GM21737 (cell line): ENCODE data around the gene GSPT1.
"Not testable (repeated sequence)": the region's sequence is repeated elsewhere in the genome, so short reads cannot be mapped to it uniquely, and the experiment has no call there.

Experiments used
- ATAC-seq: cut with Tn5 transposase; IDR thresholded peaks from one replicate; pipeline ENCODE4 v1.9.1; 2021; ENCODE audit warnings: mild to moderate bottlenecking, moderate library complexity; ENCODE audit not compliant: unreplicated experiment

GSPT1 gene

DNA sequence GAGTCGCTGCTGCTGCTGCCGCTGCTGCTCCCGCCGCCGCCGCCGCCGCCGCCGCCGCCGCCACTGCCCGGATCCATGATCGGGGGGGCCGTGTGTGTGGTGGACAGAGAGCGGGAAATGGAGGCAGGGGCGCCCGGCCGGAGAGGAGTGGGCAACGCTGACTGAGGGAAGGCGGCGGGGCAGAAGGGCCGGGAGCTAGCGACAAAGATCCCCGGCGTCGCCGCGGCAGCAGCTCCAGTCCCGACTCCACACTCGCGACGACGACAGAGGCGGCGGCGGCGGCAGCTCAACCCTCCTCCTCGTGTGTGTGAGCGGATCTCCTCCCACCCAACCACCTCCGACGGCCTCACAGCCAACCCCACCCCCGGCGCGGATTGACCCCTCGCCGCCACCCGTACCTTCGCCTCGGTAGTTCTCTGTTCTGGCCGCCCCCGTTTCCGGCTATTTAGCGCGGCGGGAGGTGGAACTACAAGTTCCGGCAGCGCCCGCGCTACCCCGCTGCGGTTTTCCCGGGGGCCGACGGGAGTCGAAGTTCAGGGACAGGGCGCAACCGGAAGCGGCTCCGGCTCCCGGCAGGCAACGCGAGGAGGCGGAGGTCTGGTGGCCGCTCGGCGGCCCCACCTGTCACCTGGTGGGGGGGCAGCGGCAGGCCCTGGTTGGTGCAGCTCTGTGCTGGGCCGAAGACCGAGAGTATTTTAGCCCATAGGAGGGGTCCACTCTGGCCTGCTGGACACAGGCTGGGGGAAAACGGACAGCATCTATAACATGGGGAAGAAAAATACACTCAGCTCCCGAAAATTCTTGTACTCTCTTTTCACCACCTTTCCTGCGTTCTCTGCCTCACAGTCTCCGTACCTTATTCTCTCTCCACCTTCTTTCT lies at the start of gene GSPT1:
GSPT1 (minus strand) TSS at position 313 of the 880 bp plus-strand sequence; CDS start at position 77, 236 bp downstream.
- peak; percentile 85 for ATAC-seq

DNA sequence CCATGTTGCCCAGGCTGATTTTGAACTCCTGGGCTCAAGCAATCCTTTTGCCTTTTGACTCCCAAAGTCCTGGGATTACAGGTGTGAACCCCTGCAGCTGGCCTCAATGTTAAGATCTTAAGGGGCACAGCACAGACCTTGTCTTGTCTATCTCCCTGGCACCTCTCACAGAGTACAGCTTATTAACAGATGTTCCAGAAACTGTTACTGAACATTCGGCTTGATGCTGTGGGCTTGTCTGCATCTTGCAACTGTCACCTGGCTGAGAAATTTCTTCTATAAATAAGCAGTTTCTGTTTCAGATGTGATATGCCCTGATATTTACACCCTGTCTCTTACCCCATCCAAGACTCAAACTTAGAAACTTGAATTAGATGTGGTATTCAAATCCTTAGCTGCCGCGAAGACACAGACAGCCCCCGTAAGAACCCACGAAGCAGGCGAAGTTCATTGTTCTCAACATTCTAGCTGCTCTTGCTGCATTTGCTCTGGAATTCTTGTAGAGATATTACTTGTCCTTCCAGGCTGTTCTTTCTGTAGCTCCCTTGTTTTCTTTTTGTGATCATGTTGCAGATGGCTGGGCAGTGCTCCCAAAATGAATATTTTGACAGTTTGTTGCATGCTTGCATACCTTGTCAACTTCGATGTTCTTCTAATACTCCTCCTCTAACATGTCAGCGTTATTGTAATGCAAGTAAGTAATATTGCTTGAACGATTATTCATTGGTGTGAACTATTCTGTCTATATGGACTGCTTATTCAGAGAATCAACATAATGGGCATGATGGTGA lies 49.2 kb upstream of the GSPT1 start, which contains the start of gene TNFRSF17:
TNFRSF17 (plus strand) TSS at position 450 of the 791 bp plus-strand sequence; CDS start at position 565, 115 bp downstream.
- ATAC-seq: peak; percentile 72

DNA sequence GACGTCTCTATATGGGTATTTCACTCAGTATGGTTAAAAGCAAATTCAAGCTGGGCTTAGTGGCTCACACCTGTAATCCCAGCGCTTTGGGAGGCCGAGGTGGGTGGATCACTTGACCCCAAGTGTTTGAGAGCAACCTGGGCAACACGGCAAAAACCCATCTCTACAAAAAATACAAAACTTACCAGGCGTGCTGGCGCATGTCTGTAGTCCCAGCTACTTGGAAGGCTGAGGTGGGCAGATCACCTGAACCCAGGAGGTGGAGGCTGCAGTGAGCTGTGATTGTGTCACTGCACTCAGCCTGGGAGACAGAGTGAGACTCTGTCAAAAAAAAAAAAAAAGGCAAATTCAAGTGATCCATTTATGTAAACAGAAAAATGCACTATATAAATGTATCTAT lies 48.0 kb upstream of the GSPT1 start:
- ATAC-seq: no peak

DNA sequence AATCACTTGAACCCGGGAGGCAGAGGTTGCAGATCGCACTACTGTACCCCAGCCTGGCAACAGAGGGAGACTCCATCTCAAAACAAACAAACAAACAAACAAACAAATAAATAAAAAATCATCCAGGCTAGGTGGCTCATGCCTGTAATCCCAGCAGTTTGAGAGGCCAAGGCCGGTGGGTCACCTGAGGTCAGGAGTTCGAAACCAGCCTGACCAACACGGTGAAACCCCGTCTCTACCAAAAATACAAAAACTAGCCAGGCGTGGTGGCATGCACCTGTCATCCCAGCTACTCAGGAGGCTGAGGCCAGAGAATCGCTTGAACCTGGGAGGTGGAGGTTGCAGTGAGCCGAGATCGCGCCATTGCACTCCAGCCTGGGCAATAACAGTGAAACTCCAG lies 47.2 kb upstream of the GSPT1 start:
- not testable (repeated sequence) for ATAC-seq

DNA sequence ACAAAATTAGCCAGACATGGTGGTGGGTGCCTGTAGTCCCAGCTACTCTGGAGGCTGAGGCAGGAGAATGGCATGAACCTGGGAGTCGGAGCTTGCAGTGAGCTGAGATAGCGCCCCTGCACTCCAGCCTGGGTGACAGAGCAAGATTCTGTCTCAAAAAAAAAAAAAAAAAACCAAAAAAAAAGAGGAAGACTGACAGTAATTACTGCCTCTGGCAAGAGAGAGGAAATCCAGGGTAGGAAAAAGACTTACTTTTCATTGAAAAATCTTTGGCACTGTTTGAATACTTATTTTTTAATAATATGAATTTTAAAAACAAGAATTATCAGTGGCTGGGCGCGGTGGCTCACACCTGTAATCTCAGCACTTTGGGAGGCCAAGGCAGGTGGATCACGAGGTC lies 46.7 kb upstream of the GSPT1 start:
- not testable (repeated sequence) for ATAC-seq

DNA sequence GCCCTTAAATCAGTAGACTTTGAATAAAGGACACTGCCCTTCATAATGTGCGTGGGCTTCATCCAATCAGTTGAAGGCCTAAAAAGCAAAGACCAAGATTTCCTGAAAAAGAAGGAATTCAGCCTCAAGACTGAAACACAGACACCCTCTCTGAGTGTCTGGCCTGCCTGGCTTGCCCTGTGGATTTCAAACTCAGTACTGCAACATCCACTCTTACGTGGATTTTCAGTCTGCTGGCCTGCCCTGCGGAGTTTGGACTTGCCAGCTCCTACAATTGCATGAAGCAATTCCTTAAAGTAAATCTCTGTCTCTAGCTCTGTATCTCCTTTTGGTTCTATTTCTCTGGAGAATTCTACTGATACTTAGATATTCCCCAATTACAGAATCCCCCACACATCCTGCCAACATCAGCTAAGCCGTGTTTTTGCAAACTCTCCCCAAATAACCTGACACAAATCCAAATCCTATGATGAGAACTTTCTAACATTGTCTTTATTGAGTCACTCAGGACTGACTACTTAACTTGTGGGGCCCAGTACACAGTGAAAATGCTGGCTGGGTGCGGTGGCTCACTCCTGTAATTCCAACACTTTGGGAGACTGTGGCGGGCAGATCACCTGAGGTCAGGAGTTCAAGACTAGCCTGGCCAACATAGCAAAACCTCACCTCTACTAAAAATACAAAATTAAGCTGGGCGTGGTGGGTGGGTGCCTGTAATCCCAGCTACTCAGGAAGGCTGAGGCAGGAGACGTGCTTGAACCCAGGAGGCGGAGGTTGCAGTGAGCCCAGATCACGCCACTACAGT lies 42.0 kb upstream of the GSPT1 start:
- no peak for ATAC-seq

DNA sequence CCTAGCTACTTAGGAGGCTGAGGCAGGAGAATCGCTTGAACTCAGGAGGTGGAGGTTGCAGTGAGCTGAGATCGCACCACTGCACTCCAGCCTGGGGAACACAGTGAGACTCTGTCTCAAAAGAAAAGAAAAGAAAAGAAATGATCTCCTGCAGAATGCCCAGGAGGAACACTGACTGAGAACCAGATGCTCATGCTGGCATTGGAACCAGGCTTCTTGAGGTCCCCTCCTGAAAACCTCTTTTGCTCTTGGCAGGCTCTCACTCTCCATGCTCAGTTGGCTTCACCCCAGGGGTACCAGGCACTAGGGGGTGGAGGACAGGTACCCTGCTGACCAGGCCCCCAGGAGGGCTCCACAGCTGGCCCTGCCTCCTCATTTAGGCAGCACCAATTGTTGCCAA lies 40.8 kb upstream of the GSPT1 start:
- ATAC-seq: no peak

DNA sequence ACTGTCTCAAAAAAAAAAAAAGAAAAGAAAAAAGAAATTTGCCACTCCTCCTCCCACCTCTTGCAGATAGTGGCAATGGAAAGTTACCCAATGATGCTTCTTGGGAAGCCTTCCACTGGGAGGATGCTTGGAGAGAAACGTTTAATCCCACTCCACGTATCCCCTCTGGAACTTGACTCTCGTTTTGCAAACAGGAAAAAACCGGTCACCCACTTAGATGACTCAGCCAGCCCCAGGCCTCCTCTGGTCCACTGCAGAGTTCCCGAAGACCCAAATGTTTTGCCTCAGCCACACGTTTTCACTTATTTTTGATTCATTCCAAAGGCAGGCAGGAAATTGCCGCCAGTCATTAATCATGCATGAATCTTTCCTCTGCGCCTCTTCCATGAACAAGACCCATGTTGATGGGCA lies 40.0 kb upstream of the GSPT1 start:
- no peak for ATAC-seq

DNA sequence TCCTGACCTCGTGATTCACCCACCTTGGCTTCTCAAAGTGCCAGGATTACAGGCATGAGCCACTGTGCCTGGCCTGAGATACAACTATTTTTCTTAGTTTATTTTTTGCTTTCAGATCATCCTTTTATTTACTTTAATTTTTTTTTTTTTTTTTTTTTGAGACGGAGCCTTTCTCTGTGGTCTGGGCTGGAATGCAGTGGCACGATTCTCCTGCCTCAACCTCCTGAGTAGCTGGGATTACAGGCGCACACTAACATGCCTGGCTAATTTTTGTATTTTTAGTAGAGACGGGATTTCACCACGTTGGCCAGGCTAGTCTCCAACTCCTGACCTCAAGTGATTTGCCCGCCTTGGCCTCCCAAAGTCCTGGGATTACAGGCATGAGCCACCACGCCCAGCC lies 37.8 kb upstream of the GSPT1 start:
- ATAC-seq: not testable (repeated sequence)

DNA sequence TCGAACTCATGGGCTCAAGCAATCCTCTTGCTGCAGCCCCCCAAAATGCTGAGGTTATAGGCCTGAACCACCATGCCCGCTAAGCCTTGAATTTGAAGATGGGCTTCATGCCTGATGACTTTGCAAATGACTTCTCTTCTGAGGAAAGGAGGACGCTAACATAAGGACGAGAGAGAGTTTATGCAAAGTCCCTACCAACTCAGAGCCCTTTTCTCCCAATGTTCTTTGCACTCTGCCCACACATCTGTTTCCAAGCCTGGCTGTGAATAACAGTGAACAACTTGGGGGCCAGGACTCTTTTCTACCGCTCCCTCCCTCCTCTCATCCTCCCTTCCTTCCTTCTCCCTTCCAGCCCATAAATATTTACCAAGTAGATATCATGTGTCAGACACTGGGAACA lies 34.6 kb upstream of the GSPT1 start:
- no peak for ATAC-seq

DNA sequence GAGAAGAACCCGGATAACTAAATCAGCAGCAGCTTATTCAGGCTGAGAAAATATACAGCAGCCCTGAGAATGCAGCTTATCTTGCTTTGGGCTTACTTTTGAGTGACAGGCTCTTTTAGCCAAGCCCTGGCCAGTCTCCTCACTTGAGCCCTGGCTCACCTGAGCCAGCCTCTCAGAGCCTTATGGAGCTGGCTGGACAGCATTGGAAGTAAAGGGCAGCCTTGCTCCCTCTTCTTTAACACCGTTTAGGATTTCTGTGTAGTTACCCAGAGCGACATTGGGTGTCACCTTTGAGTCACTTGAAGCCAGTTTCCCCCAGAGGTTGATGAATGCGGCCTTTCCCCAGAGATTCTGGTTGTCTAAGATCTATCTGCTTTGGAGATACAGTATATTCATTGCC lies 33.8 kb upstream of the GSPT1 start:
- peak; percentile 82 for ATAC-seq

DNA sequence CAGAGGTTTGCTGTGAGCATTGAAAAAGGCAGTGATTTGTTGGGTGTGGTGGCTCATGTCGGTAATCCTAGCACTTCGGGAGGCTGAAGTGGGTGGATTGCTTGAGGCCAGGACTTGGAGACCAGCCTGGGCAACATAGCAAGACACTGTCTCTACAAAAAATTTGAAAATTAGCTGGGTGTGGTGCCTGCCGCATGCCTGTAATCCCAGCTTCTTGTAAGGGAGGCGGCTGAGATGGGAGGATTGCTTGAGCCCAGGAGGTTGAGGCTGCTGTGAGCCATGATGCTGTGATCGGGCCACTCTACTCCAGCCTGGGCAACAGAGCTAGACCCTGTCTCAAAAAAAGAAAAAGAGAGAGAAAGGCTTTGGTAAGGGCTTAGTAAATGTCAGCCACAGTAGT lies 33.1 kb upstream of the GSPT1 start:
- no peak for ATAC-seq

DNA sequence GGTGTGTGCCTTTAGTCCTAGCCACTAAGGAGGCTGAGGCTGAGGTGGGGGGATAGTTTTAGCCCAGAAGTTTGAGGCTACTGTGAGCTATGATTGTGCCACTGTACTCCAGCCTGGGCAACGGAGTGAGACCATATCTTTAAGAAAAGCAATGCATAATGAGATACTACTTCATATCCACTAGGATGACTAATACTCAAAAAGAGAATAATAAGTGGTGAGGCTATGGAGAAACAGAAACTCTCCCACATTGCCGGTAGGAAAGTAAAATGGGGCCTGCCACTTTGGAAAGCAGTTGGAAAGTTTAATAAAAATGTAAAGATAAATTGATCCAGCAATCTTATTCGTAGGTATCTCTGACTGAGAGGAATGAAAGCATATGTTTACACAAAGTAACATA lies 30.7 kb upstream of the GSPT1 start:
- no peak for ATAC-seq

DNA sequence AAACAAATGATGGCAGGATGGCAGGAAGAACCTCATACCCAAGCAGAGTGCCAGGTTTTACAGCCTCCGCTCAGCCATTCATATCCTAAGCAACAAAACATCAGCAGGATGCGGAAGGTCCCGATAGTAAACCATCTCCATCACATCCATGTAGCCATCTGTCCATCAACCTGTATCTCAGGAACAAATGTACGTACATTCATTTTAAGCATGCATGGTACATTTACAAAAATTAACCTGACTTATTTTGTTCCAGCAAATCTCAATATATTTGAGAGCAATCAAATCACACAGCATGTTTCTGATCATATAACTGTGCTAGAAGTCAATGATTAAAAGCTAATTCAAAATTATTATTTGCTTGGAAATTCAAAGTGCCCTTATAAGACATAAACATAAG lies 26.2 kb upstream of the GSPT1 start, which contains the start of gene NPIPB2:
NPIPB2 (minus strand) TSS at position 101 of the 400 bp plus-strand sequence; CDS start at position 101, 0 bp downstream.
- ATAC-seq: not testable (repeated sequence)

DNA sequence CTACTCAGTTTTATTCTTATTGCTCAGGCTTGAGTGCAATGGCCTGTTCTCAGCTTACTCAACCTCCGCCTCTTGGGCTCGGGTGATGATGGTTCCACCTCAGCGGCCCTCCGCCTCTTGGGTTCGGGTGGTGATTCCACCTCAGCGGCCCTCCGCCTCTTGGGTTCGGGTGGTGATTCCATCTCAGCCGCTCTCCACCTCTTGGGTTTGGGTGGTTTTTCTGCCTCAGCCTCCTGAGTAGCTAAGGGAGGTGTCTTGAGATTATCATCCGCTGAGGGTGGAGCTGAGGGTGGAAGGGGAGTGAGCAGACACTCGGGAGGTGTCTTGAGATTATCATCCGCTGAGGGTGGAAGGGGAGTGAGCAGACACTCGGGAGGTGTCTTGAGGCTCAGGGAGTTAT lies 11.6 kb upstream of the GSPT1 start:
- not testable (repeated sequence) for ATAC-seq

DNA sequence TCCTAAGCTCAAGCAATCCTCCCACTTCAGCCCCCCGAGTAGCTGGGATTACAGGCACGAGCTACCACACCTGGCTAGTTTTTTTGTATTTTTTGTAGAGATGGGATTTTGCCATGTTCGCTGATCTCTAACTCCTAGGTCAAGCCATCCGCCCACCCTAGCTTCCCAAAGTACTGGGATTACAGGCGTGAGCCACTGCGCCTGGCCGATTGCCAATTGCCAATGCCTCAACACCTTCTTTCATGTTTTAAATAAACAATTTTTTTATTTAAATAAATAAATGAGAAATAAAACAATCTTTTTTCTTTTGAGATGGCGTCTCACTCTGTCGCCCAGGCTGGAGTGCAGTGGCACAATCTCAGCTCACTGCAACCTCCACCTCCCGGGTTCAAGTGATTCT lies 8.3 kb upstream of the GSPT1 start:
- not testable (repeated sequence) for ATAC-seq

DNA sequence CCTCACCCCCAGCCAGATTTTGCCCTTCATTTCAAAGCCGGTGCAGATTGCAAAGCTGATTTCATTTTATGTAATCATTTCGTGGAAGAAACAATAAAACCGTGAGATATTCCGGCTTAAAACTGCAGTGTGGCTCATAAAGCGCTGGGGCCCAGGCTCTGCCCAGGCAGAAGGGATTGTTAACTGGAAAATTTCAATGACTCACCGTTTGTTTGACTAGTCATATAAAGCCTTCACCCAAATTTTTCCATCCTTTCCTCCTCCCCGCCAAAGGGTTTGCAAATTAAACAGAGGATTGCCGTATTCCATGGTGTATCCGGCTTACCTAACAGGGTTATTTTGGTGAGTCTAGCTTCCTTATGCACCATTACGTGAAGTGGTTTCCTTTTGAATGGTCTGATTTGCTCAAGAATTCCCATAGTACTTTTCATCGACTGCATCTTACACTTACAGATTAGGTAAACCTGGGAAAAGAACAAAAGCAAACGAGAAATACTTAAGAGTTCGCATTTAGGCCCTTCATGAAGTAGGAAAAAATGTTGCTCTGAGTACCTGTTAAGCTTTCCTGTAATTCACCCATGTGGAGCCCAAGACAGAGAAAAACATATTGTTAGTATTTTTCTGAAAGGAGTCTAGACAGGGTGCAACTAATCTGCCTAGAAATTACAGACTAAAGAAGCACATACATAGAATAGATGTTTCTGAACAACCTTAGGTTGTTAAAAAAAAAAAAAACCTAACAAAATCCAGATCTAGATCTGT lies 949 bp upstream of the GSPT1 start:
- ATAC-seq: no peak

DNA sequence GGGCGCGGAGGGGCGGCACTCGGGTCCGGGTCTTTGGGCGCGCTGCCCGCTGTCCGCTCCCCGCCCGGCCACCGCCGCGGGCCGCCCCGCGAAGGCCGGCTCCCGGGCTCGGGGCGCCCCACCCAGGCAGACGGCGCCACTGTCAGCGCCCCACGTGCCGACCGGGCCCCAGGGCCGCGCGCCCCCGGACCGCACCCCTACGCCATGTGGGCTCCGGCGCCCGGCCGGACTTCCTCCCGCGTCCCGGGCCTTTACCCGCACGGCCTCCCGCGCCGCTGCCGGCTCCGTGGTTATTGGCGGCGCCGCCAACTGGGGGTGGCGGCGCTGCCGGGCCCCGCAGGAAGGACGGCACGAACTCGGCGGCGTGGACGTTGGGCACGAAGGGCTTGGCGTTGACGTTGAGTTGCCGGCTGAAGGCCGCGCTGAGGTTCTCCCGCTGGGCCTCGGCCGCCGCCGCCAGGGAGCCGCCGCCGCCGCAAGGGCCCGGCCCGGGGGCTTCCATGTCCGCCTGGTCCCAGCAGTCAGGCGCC lies 577 bp downstream of the GSPT1 start:
- ATAC-seq: peak; percentile 31

DNA sequence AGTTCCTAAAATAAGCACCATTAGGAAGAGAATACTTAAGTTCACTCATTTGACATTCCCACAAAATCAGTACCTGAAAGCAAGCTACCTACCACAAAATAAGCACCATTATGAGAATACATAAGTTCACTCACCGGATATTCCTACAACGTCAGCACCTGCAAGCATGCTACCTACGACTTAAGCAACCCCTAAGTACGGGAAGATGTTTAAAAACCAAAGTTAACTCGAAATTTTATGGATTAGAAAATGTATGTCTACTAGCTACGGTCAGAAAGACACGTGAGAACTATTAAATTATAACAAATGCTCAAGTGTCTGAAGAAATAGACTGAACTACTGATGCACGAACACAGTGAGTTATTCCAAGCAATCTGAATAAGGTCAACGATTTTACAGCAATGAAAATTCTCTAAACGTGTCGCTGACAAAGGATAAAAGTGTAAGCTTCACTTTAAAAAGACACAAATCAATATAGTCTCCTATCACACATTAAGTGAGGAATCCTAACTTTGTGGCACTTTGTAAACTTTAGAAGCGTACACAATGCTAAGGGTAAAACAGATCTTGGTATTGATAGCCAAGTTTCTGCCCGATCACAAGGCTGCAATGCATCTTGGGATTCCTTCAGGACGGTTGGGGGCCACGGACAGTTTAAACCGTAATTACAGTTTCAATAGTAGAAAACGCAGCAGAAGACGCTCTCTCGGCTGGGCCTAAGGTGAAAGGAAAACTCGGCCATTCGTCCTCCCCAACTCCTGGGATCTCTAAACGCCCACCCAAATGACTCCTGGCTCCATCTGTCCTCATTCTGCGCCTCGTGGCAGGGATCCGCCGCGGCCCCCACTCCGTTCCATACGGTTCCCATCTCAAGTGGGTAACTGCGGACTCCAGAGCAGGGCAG lies 1.3 kb downstream of the GSPT1 start:
- peak; percentile 1 for ATAC-seq
